HG03457 (cell line): Measurements from ENCODE around the gene MLPH.

Source experiments
- ATAC-seq: cut with Tn5 transposase; IDR thresholded peaks from one replicate; pipeline ENCODE4 v1.9.1; 2021; ENCODE audit warnings: moderate number of reproducible peaks; ENCODE audit not compliant: unreplicated experiment

MLPH gene

DNA sequence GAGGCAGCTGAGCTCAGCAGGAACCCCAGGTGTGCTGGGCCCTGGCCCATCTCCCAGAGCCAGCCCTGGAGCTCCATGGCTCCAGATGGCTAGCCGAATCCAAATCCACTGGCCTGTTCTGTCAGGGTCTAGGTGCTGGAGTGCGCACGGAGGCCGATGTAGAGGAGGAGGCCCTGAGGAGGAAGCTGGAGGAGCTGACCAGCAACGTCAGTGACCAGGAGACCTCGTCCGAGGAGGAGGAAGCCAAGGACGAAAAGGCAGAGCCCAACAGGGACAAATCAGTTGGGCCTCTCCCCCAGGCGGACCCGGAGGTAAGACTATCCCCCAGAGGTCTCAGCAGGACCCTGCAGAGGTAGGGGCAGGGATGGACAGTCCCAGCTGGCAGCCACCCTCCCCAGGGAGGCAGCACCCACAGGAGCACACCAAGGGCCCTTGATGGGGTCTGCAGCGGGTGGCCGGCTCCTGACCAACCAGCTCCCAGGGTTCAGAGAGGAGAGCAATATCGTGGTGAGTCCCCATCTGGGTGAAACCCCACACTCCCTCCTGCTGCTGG, 53.2 kb downstream of the MLPH start:
- ATAC-seq: no peak

DNA sequence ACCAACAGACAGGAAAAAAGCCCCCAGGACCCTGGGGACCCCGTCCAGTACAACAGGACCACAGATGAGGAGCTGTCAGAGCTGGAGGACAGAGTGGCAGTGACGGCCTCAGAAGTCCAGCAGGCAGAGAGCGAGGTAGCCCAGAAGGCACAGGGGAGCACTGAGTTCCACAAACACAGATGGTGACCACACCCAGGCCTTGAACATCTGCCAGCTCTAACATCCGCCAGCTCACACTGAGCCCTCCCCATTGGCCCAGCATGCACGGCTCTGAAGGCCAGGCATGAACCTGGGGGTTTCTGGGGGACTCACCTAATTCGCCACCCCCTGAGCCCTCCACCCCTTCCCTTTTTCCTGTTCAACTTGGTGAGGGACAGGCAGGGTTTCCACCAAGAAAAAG, 53.8 kb downstream of the MLPH start:
- ATAC-seq: no peak

DNA sequence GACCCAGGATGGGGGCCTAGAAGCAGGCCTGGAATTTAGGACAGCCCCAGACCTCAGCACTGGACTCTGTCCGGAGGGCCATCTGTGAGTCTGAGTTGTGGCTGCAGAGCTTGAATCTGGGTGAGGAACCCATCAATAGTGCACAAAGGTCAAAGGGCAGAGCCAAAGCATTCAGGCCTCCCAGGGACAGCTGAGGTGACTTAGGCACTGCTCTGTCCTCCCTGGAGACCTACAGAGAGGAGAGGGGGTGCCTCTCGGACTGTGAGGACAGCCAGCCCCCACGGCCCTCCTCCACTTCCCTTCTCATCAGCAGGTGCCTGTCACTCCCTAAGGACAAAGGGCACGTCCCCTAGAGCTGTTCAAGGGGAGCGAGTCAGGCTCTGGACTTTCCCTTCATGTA, 54.2 kb downstream of the MLPH start:
- ATAC-seq: no peak

DNA sequence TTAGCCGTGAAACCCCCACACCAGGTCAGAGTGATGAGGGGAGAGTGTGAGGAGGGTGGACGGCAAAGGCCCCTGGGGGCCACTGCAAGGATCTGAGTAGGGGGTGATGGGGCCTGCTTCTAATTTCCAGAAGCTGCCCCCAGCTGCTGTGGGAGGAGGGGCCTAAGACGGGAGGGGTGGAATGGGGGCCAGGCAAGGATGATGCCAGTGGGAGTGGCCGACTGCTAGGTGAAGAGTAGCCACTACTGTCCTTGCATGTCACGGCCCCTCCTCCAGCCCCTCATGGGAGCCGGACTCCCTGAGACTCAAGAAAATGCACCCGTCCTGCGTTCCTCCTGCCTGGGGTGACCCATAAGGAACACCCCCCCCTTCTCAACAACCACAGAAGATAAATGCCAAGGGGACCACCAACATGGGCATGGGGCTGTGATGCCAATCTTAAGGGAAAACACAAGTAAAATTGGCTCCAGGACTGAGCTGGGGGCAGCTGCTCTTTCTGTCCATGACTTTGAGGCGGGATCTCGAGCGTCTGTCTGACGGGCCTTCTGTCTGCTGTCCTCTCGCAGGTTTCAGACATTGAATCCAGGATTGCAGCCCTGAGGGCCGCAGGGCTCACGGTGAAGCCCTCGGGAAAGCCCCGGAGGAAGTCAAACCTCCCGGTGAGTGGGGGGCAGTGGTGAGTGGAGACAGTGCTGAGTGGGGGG, 55.1 kb downstream of the MLPH start:
- no peak for ATAC-seq

DNA sequence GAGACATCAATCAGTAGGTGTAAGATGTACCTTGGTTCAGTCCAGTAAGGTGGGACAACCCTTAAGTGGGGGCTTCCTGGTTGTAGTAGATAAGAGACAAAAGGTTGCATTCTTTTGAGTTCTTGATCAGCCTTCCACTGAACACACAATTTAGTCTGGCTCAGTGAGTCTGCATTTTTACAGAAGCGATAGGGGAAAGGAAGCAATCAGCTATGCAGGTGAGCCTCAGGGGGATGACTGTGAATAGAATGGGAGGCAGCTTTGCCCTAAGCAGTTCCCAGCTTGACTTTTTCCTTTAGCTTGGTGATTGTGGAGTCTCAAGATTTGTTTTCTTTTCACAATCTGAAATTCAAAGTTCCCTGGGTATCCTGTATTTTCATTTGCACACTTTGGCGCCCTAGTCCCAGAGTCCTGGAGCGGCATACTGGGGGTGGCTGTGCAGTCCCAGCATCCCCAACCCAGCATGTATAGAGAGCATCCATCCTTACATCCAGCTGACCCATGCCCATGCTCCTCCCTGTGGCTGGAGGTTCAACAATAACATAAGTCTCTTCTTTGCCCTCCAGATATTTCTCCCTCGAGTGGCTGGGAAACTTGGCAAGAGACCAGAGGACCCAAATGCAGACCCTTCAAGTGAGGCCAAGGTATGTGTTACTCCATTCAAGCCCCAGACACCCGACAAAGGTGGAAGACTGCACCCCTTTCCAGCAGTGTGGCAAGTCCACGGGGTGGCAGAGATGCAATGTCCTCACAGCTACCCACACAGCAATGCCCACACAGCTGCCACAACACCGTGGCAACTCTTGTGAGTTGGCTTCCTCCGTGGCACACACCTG, 59.2 kb downstream of the MLPH start:
- ATAC-seq: no peak

DNA sequence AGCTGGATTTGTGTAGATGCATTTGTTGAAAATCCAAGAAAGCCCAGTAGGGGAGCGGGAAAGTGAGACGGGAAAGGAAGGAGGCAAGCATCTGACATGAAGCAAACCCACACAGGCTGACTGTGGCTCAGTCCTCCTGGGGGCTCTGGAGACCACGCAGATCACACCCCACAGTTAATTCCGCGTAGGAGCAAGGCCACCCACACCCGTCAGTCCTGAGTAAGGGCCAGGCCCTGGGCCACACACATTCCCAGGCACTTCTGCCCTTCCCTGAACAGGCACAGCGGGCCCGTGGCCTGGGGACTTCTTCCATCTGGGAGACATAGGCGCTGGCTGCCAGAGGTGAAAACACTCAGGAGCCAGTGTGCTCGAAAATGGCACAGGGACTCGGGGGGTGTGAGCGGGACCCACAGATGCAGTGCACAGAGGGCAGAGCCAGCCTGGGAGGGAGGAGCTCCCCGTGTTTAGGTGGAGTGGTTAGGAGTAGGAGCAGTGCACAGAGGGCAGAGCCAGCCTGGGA, 59.9 kb downstream of the MLPH start:
- no peak for ATAC-seq

GRCh38 chr2:237547841-237548416, 60.9 kb downstream of the MLPH start:
- no peak for ATAC-seq

GRCh38 chr2:237549216-237549615, 62.2 kb downstream of the MLPH start:
- no peak for ATAC-seq

DNA sequence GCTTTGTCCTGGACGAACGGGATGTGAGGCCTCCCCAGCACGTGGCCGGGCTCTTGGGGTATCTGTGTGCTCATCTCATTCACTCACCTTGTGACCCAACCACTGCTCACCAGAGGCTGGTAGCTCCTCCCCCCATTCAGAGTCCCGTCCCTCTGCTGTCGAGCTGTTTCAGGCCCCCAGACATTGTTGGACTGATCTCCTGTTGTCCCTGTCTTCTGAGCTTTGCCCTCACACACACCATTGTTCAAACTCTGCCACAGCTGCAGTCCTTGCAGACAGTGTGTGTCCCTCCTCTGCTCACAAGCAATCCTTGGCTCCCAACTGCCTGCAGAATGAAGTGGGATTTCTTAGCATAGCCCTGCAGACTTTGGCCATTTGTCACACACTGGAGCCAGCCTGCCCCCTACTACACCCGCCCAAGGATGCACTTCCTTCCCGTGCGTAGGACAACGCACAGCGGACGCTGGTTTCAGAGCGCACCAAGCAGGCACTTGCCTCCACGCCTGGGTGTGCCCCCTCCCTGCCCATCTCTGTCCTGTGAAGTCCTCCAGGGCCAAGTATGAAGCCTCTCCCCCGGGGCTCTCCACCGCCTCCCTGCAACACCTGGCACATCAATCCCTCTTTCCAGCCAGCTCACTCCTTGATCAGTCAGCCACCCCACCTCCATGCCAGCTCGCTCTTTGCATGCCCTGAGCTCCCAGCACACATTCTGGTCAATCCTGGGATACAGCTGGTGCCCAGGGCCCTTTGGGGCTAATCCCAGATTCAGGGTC, 62.8 kb downstream of the MLPH start:
- no peak for ATAC-seq

GRCh38 chr2:237551071-237551574, 64.1 kb downstream of the MLPH start:
- ATAC-seq: no peak

DNA sequence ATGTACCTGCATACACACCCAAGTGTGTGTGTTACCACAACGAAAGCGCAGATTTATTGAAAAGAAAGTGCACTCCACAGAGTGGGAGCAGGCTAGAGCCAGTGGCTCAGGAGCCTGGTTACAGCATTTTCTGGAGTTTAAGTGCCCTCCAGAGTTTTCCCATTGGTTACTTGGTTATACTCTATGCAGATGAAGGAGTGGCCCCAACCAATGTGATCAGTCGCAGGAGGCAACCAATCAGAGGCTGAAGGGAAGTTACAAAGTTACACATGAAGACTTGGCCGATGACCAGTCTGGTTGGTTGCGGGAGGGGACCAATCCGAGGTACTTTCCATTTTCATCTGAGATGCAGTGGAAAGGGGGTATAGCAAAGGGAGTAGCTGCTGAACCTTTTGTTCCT, 65.9 kb downstream of the MLPH start:
- ATAC-seq: no peak

DNA sequence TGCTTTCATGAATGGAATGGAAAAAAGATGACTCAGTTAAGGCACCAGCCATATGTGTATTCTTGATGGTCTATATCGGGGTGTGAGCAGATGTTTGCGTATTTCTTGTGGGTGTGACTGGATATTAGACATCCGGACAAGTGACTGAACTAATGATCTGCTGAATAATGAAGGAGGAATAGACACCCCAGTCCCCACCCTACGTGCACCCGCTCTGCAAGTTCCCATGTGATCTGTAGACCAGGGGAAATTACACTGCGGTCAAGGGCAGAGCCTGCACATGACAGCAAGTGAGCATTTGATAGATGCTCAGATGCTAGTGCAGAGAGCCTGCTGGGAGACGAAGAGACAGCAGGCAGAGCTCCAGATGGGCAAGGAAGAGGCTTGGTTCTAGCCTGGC, 66.9 kb downstream of the MLPH start:
- ATAC-seq: no peak

DNA sequence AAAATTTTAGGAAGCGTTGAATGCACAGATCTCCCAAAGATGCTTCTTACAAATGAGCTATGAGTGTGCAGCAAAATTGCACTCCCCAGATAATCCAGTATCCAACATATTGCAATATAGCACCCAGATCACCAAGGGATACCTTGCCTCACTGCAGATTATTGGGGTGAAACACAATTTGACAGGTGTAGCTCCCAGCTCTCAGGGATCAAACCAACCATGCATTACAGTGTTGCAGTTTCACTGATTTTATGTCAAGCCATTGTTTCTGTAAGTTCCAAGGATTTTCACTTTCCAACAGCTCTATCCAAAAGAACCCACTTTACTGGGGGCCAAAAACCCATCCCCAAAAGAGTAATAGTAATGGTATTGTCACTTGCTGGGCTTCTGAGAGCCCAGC, 68.5 kb downstream of the MLPH start:
- ATAC-seq: no peak

DNA sequence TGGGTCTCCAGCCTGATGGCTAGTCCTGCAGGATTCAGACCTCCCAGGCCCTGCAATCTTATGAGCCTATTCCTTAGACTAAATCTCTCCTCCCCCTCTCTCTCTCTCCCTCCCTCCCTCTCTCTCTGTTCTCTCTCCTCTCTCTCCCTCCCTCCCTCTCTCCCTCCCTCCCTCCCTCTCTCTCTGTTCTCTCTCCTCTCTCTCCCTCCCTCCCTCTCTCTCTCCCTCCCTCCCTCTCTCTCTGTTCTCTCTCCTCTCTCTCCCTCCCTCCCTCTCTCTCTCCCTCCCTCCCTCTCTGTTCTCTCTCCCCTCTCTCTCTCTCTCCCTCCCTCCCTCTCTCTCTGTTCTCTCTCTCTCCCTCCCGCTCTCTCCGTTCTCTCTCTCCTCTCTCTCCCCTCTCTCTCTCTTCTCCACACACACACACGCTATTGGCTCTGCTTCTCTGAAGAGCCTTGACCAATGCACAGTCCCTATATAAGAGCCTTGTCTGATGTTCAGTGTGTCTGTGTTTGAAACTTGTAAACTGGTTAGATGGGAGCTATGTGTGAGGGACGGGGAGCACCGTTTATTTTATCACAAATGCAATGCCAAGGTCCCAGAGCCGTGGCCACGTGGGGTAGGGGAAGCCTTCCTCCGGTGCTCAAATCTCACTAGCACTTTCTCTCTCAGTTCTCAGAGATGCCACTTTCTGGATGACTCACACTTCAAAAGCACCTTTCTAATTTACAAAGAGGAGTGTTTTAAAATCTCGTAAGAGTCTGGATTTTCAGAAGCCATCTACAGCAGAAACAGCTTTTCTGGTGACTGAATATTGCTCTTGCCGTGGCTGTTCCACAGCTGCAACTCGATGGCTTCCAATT, 70.0 kb downstream of the MLPH start:
- peak; percentile 86 for ATAC-seq

GRCh38 chr2:237557633-237558015, 70.6 kb downstream of the MLPH start:
- ATAC-seq: peak; percentile 14

GRCh38 chr2:237558961-237559641, 72.0 kb downstream of the MLPH start:
- ATAC-seq: no peak

- no peak for ATAC-seq
Observed at GRCh38 chr2:237561221-237561620, 74.2 kb downstream of the MLPH start.

- ATAC-seq: no peak
Observed at GRCh38 chr2:237563816-237564215, 76.8 kb downstream of the MLPH start.

DNA sequence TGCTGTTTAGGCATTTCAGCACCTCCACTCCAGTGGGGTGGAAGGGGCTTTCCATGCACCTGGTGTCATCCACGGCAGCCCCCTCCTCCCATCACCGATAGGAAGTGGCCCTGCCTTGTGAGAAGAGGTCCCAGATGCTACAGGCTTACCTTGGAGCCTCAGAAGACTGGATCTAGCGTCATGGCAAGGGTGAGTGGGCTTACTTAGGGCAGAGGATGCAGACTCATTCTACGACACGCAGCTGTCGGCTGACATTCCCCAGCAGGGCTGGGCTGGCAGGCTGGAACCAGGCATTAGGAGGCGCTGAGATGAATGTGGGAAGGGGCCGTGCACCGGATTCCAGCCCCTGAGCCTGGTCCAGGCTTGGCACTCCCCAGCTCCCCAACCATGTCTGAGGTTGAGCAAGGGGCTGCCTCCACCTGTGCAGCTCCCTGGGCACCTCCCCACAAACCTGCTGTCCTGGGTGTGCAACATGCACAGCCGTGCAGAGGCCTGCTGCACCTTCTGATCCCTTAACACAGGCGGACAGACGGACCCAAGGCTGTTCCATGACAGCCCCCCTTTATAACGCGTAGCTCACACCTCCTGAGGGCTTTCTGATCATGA, 77.6 kb downstream of the MLPH start:
- no peak for ATAC-seq
